Glutamatergic neuron (in vitro differentiated cells): ENCODE measurements around the gene THEM4. TPM values are rescaled to one million over a fixed set of nuclear protein-coding genes. Genes with fewer than 3 reads are reported as not detected.

Experiments
- DNase-seq: peaks from one replicate; pipeline ENCODE4 v3.0.0; 2022
- H3K27ac Mint-ChIP-seq: one replicate; pipeline ENCODE4 v1.8.0; 2020; ENCODE audit warnings: mild to moderate bottlenecking, mixed read lengths, inconsistent platforms; ENCODE audit not compliant: unreplicated experiment
- H3K27me3 Mint-ChIP-seq: one replicate; pipeline ENCODE4 v1.8.0; 2020; ENCODE audit warnings: mild to moderate bottlenecking, moderate library complexity, mixed read lengths, inconsistent platforms; ENCODE audit not compliant: unreplicated experiment
- H3K36me3 Mint-ChIP-seq: one replicate; pipeline ENCODE4 v1.8.0; 2020; ENCODE audit warnings: mild to moderate bottlenecking, mixed read lengths, inconsistent platforms; ENCODE audit not compliant: unreplicated experiment
- H3K4me1 Mint-ChIP-seq: one replicate; pipeline ENCODE4 v1.8.0; 2020; ENCODE audit warnings: mild to moderate bottlenecking, low read depth, mixed read lengths, inconsistent platforms; ENCODE audit not compliant: unreplicated experiment
- H3K4me3 Mint-ChIP-seq: one replicate; pipeline ENCODE4 v1.8.0; 2020; ENCODE audit warnings: mild to moderate bottlenecking, mixed read lengths, inconsistent platforms; ENCODE audit not compliant: unreplicated experiment
- H3K9me3 Mint-ChIP-seq: one replicate; pipeline ENCODE4 v1.8.0; 2020; ENCODE audit warnings: mild to moderate bottlenecking, moderate library complexity, mixed read lengths, inconsistent platforms; ENCODE audit not compliant: unreplicated experiment
- total RNA-seq: library from RNA; stranded (reverse); fragmentation: NEBNext Ultra II Directional; extraction: Animal tissue kit (Norgen Biotek cat#: 25700); gene quantifications from one replicate; pipeline ENCODE4 v1.2.1, GENCODE V29; 2021; ENCODE audit not compliant: unreplicated experiment
- TF ChIP-seq, protein P1 (sequence below): fragments of 200-600 bp; sonication (generic); IDR thresholded peaks from one replicate; pipeline ENCODE4 v1.5.0; 2021; ENCODE audit not compliant: partially characterized antibody, unreplicated experiment

Gene THEM4
- total RNA-seq, 1 donor from 2014 or later, result 15.5 TPM

DNA sequence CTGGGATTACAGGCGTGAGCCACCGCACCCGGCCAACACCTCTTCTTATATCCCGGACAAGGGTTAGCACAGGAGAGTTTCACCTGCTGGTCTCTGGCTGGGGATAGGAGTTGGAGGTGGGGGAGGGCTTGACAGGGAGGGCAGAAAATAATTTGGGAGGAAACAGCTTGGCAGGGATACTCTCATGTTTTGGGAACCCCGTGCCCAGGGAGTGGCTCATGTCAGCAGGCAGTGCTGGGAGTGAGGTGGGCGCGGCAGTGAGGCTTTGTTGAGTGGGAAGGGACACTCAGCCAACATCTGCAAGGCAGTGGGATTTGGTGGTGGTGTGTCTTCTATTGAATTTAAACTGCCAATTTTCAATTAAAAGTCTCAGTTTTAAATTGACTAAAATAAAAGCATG, 54.7 kb downstream of the THEM4 start:
- Mint-ChIP-seq H3K4me1 (no peaks in the 10 kb centered on the region), H3K4me3 (no peak overlapping the region), H3K9me3 (no peaks in the 10 kb centered on the region), H3K27ac (no peak overlapping the region), H3K36me3 (peaks cover 4% of the 10 kb centered on the region), H3K27me3 (peaks cover 6% of the 10 kb centered on the region)
- TF ChIP-seq, protein P1, sequence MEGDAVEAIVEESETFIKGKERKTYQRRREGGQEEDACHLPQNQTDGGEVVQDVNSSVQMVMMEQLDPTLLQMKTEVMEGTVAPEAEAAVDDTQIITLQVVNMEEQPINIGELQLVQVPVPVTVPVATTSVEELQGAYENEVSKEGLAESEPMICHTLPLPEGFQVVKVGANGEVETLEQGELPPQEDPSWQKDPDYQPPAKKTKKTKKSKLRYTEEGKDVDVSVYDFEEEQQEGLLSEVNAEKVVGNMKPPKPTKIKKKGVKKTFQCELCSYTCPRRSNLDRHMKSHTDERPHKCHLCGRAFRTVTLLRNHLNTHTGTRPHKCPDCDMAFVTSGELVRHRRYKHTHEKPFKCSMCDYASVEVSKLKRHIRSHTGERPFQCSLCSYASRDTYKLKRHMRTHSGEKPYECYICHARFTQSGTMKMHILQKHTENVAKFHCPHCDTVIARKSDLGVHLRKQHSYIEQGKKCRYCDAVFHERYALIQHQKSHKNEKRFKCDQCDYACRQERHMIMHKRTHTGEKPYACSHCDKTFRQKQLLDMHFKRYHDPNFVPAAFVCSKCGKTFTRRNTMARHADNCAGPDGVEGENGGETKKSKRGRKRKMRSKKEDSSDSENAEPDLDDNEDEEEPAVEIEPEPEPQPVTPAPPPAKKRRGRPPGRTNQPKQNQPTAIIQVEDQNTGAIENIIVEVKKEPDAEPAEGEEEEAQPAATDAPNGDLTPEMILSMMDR, result no peak
- no peak for DNase-seq

DNA sequence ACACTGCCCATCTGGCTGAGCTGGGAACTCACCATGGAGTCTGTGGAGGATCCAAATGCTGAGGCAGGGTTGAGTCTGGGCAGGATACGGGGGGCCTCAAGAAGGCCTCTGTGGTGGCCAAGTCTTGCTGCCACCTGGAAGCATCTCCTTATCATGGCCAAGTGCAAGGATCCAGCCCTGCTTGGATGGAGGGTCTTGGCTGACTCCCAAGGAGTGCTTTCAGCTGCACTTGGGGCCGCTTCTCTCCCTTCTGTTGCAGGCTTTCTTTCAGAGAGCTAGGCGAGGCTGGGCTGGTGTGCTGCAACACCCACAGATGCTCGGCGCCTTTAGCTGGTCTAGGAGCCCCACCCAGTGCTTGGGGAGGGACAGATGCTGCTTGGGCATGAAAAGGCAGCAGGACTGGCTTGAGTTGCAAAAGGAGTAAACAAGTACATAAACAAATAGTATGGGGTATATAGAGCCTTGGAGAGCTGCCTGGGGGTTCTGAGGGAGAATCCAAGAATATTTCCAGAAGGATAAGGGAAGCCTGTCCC, 55.8 kb downstream of the THEM4 start, which contains the start of gene THEM5:
Gene THEM5, minus strand, starts transcription at position 302 of the 533 bp plus-strand sequence. Its CDS starts 147 bp downstream, at position 155.
- H3K27ac Mint-ChIP-seq, result no peak within 1 kb of the TSS
- H3K9me3 Mint-ChIP-seq, result no peaks in the 10 kb centered on the region
- no peak within 1 kb of the TSS for H3K4me3 Mint-ChIP-seq

DNA sequence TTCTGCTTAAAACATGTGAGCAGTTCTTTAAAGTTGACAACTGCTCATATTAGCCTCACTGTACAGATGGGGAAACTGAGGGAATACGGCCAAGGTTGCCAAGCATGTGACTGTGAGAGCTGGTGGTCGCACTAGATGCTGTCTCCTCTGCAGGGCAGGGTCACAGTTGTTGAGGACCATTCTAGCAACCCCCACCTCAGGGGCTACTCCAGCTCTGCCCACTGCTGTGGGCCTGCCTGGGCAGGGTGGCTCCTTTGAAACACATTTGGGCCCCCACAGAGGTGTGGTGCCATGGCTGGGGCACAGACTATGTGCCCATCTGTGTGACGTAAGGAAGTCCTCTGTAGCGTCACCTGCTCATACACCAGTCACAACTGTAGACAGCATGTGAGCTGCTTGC, 56.6 kb downstream of the THEM4 start:
- DNase-seq, result no peak
- H3K4me3 Mint-ChIP-seq, result no peak overlapping the region
- no peak overlapping the region for H3K27ac Mint-ChIP-seq
- peaks cover 4% of the 10 kb centered on the region for H3K36me3 Mint-ChIP-seq
- peaks cover 2% of the 10 kb centered on the region for H3K27me3 Mint-ChIP-seq
- H3K4me1 Mint-ChIP-seq, result no peaks in the 10 kb centered on the region
- H3K9me3 Mint-ChIP-seq, result no peaks in the 10 kb centered on the region
- TF ChIP-seq, protein P1, result no peak

More for the DNA sequence above, 55.8 kb downstream of the THEM4 start, which contains the start of gene THEM5:
- no peak for DNase-seq
- TF ChIP-seq, protein P1, result no peak
- Mint-ChIP-seq H3K27me3 (peaks cover 2% of the 10 kb centered on the region), H3K4me1 (no peaks in the 10 kb centered on the region), H3K36me3 (peaks cover 4% of the 10 kb centered on the region)

DNA sequence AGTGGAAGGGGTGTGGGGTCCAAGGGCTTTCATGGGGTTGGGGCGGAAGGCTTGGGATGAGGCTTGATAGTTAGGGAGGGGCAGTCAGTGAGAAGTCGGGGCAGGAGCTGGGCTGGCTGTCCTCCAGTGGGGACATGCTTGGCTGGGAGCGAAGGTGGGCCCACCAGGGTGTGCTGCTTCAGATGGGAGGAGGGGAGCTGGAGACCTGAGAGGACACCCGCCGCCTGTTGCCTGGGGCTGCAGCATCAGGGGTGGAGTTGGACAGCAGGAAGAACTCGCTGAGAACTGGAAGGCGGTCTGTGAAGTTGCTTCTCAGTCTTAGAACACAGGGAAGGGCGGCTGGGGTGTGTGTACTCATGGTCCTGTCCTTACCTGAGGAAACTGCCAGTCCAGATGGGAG, 57.4 kb downstream of the THEM4 start:
- no peak for DNase-seq
- Mint-ChIP-seq H3K36me3 (no peaks in the 10 kb centered on the region), H3K27ac (no peak overlapping the region), H3K27me3 (peaks cover 2% of the 10 kb centered on the region), H3K4me1 (no peaks in the 10 kb centered on the region), H3K4me3 (no peak overlapping the region), H3K9me3 (no peaks in the 10 kb centered on the region)
- TF ChIP-seq, protein P1, result no peak

DNA sequence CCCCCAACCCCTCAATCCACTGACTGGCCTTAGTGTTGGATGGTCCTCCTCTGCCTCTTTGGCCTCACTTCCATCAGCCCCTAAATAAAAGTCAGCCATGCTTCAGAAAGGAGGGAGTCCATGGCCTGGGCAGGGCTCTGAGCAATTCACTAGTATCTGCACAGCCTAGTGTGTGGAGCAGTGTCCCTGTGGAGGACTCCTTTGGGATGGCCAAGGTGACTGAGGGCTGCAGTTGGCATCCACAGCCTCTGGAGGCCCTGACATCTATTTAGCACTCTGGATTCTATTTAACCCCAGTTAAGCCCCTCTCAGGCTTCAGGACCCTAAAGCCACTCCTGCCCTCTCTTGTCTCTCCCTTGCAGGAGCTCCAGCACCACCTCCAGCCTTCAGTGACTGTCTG, 59.4 kb downstream of the THEM4 start:
- no peak for DNase-seq
- H3K4me1 Mint-ChIP-seq, result no peaks in the 10 kb centered on the region
- no peaks in the 10 kb centered on the region for H3K36me3 Mint-ChIP-seq
- TF ChIP-seq, protein P1, result no peak
- H3K27ac Mint-ChIP-seq, result no peak overlapping the region
- H3K27me3 Mint-ChIP-seq, result peaks cover 7% of the 10 kb centered on the region
- H3K4me3 Mint-ChIP-seq, result no peak overlapping the region
- H3K9me3 Mint-ChIP-seq, result no peaks in the 10 kb centered on the region
